CD8-positive, alpha-beta memory T cell (primary cell): Measurements from ENCODE around the gene TMED6. TPM values are rescaled to one million over a fixed set of nuclear protein-coding genes. Genes with fewer than 3 reads are reported as not detected.

Experiments used
- CTCF ChIA-PET: fragments of 350-600 bp; sonication (Branson Sonifier 250); formaldehyde crosslinking; loops from one replicate; lab custom pipeline; 2021; ENCODE audit warnings: antibody characterized with exemption; lab: Charles Lee
- POLR2A ChIA-PET: fragments of 350-600 bp; sonication (Branson Sonifier 250); formaldehyde crosslinking; loops from one replicate; lab custom pipeline; 2021; ENCODE audit warnings: antibody characterized with exemption; lab: Charles Lee
- DNase-seq, 5 donors: peaks; one replicate each; pipeline versions ENCODE4 v3.0.0 to v3.0.0-alpha.2; 2020 to 2022; ENCODE audit warnings: mixed read lengths in 1 of 5
- H3K27ac ChIP-seq: one replicate; pipeline ENCODE4 v1.7.0; 2013; ENCODE audit warnings: low read depth, mild to moderate bottlenecking, low read length, moderate library complexity
- H3K27me3 ChIP-seq: 2 replicates; pipeline ENCODE4 v1.7.0; 2013; ENCODE audit warnings: low read length, mild to moderate bottlenecking; ENCODE audit not compliant: insufficient read depth, poor library complexity, severe bottlenecking
- H3K36me3 ChIP-seq: 2 replicates; pipeline ENCODE4 v1.7.0; 2013; ENCODE audit warnings: mild to moderate bottlenecking, low read length, moderate library complexity; ENCODE audit not compliant: insufficient read depth
- H3K4me1 ChIP-seq: 2 replicates; pipeline ENCODE4 v1.7.0; 2013; ENCODE audit warnings: mild to moderate bottlenecking, low read length, moderate library complexity; ENCODE audit not compliant: insufficient read depth
- H3K4me3 ChIP-seq: 2 replicates; pipeline ENCODE4 v1.7.0; 2013; ENCODE audit warnings: mild to moderate bottlenecking, low read length
- H3K9me3 ChIP-seq: 2 replicates; pipeline ENCODE4 v1.7.0; 2013; ENCODE audit warnings: mild to moderate bottlenecking, low read length
- H3K27ac Mint-ChIP-seq, 8 donors: one replicate each; pipeline ENCODE4 v1.8.0; 2020 to 2021; ENCODE audit warnings: mixed read lengths in 8 of 8, mild to moderate bottlenecking in 6 of 8, inconsistent platforms in 3 of 8, moderate library complexity in 3 of 8
- H3K27me3 Mint-ChIP-seq, 2 donors: one replicate each; pipeline ENCODE4 v1.8.0; 2020 to 2021; ENCODE audit warnings: mixed read lengths in 2 of 2, mild to moderate bottlenecking in 1 of 2, moderate library complexity in 1 of 2
- H3K36me3 Mint-ChIP-seq, 3 donors: one replicate each; pipeline ENCODE4 v1.8.0; 2020 to 2021; ENCODE audit warnings: mixed read lengths in 3 of 3, inconsistent platforms in 1 of 3, mild to moderate bottlenecking in 1 of 3
- H3K4me1 Mint-ChIP-seq, 3 donors: one replicate each; pipeline ENCODE4 v1.8.0; 2020 to 2021; ENCODE audit warnings: mixed read lengths in 3 of 3, inconsistent platforms in 1 of 3, mild to moderate bottlenecking in 1 of 3
- H3K4me3 Mint-ChIP-seq, 7 donors: one replicate each; pipeline ENCODE4 v1.8.0; 2020 to 2021; ENCODE audit warnings: mixed read lengths in 7 of 7, mild to moderate bottlenecking in 6 of 7, moderate library complexity in 4 of 7, inconsistent platforms in 2 of 7
- H3K9me3 Mint-ChIP-seq, 5 donors: one replicate each; pipeline ENCODE4 v1.8.0; 2020 to 2022; ENCODE audit warnings: mixed read lengths in 5 of 5, mild to moderate bottlenecking in 3 of 5, moderate library complexity in 2 of 5, inconsistent platforms in 1 of 5
- polyA plus RNA-seq: library from polyadenylated mRNA; unstranded; fragments of 300-500 nt; fragmentation: Illumina TruSeq; gene quantifications from one replicate; pipeline ENCODE4 v1.2.3, GENCODE V29; 2021
- total RNA-seq, 2 experiments: library from RNA; stranded (reverse); gene quantifications; one replicate each; pipeline ENCODE4 v1.2.3, GENCODE V29; 2021

Gene TMED6
- total and polyA plus RNA-seq, 3 experiments from 2014 or later, result 0.80 to 1.4 TPM; not detected in 1

DNA sequence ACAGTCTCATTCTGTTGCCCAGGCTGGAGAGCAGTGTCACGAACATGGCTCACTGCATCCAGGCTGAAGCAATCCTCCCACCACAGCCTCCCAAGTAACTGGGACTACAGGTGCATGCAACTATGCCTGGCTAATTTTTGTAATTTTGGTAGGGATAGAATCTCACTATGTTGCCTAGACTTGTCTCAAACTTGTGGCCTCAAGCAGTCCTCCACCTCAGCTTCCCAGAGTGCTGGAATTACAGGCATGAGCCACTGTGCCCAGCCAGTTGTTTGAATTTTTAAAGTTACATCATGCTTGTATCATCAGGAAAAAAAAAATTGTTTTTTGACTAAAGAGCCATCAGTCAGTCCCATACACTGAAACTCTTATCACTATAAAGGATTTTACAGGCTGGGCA, 57.5 kb downstream of the TMED6 start:
- no peaks in the 10 kb centered on the region for H3K4me1 Mint-ChIP-seq
- no peaks in the 10 kb centered on the region for H3K4me1 ChIP-seq
- H3K27ac Mint-ChIP-seq, result peak overlapping the region in 1 of 8 donors; percentile 3
- POLR2A ChIA-PET, result no interaction called here
- no peaks in the 10 kb centered on the region for H3K27me3 Mint-ChIP-seq
- no peaks in the 10 kb centered on the region for H3K36me3 ChIP-seq
- no peak overlapping the region for H3K4me3 ChIP-seq
- DNase-seq, result no peak
- H3K27me3 ChIP-seq, result no peaks in the 10 kb centered on the region
- no peak overlapping the region for H3K4me3 Mint-ChIP-seq
- H3K36me3 Mint-ChIP-seq, result peaks cover 0 to 21% (median 0%) of the 10 kb centered on the region in 3 donors
- no peaks in the 10 kb centered on the region for H3K9me3 ChIP-seq
- CTCF ChIA-PET, result no interaction called here
- H3K9me3 Mint-ChIP-seq, result no peaks in the 10 kb centered on the region
- no peak overlapping the region for H3K27ac ChIP-seq

DNA sequence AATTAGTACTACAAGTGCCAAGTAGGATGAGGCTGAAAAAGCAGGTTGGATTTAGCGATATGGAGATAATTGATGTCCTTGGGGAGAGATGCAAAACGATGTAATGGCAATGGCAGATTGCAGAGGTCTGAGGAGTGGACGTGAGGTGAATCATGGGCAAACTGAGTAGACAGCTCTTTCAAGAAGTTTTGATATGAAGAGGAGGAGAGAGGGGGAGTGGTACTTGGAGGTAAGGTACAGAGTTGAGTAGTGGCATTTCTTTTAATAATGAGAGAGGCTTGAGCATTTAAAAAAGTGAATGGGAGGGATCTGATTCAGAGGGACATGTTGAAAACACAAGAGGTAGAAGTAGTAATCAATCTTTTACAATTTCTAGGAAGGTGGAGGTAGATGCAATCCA, 58.2 kb downstream of the TMED6 start:
- Histone ChIP-seq H3K9me3 (no peaks in the 10 kb centered on the region), H3K27me3 (no peaks in the 10 kb centered on the region), H3K4me3 (no peak overlapping the region), H3K27ac (no peak overlapping the region), H3K4me1 (no peaks in the 10 kb centered on the region), H3K36me3 (no peaks in the 10 kb centered on the region)
- no peak for DNase-seq
- no peak overlapping the region for H3K4me3 Mint-ChIP-seq
- no peaks in the 10 kb centered on the region for H3K4me1 Mint-ChIP-seq
- H3K27ac Mint-ChIP-seq, result peak overlapping the region in 4 of 8 donors; percentile 2 to 62 (median 22)
- ChIA-PET CTCF (no interaction called here), POLR2A (no interaction called here)
- H3K27me3 Mint-ChIP-seq, result no peaks in the 10 kb centered on the region
- peaks cover 0 to 22% (median 0%) of the 10 kb centered on the region in 3 donors for H3K36me3 Mint-ChIP-seq
- H3K9me3 Mint-ChIP-seq, result no peaks in the 10 kb centered on the region

Other genes with a start within 250 kb of the TMED6 start
- under 1 TPM; 0.55 to 0.62 TPM for gene HAS3, start 246.1 kb downstream of the TMED6 start, total RNA-seq
- 0.07 TPM for gene HAS3, start 246.1 kb downstream of the TMED6 start, polyA plus RNA-seq
- 100 to 1,000 TPM; 141 to 149 TPM for gene CHTF8, start 219.2 kb downstream of the TMED6 start, total RNA-seq
- 181 TPM for gene CHTF8, start 219.2 kb downstream of the TMED6 start, polyA plus RNA-seq
- gene UTP4, start 219.1 kb downstream of the TMED6 start, total RNA-seq, result 100 to 1,000 TPM; 150 to 155 TPM
- gene UTP4, start 219.1 kb downstream of the TMED6 start, polyA plus RNA-seq, result 59.0 TPM
- gene SNTB2, start 164.6 kb downstream of the TMED6 start, total RNA-seq, result 10 to 100 TPM; 13.6 to 14.9 TPM
- gene SNTB2, start 164.6 kb downstream of the TMED6 start, polyA plus RNA-seq, result 28.2 TPM
- 10 to 100 TPM; 35.7 to 35.9 TPM for gene VPS4A, start 40.4 kb downstream of the TMED6 start, total RNA-seq
- 48.1 TPM for gene VPS4A, start 40.4 kb downstream of the TMED6 start, polyA plus RNA-seq
- 10 to 100 TPM; 29.1 to 34.9 TPM for gene PDF, start 21.2 kb downstream of the TMED6 start, total RNA-seq
- 17.4 TPM for gene PDF, start 21.2 kb downstream of the TMED6 start, polyA plus RNA-seq
- 10 to 100 TPM; 38.1 to 40.0 TPM for gene COG8, start 12.2 kb downstream of the TMED6 start, total RNA-seq
- gene COG8, start 12.2 kb downstream of the TMED6 start, polyA plus RNA-seq, result 42.3 TPM
- 10 to 100 TPM; 73.8 to 80.1 TPM for gene NIP7, start 12.0 kb downstream of the TMED6 start, total RNA-seq
- 23.7 TPM for gene NIP7, start 12.0 kb downstream of the TMED6 start, polyA plus RNA-seq
- 10 to 100 TPM; 55.4 to 60.6 TPM for gene TERF2, start 34.2 kb upstream of the TMED6 start, total RNA-seq
- 29.5 TPM for gene TERF2, start 34.2 kb upstream of the TMED6 start, polyA plus RNA-seq
- 100 to 1,000 TPM; 152 to 153 TPM for gene CYB5B, start 72.8 kb upstream of the TMED6 start, total RNA-seq
- gene CYB5B, start 72.8 kb upstream of the TMED6 start, polyA plus RNA-seq, result 115 TPM
- 10 to 100 TPM; 39.0 to 41.0 TPM for gene NFAT5, start 214.2 kb upstream of the TMED6 start, total RNA-seq
- gene NFAT5, start 214.2 kb upstream of the TMED6 start, polyA plus RNA-seq, result 11.3 TPM